IMR-90 (cell line): Measurements from ENCODE around the gene PTPN3. TPM values are rescaled to one million over a fixed set of nuclear protein-coding genes. Genes with fewer than 3 reads are reported as not detected.

Source experiments
- ATAC-seq: fragments of 200-7000 bp; cut with Tn5 transposase; 2 replicates; pipeline ENCODE4 v1.9.1; 2020; ENCODE audit warnings: low read depth, mild to moderate bottlenecking, moderate library complexity
- BruUV-seq: library from RNA; stranded (reverse); fragments of 400-500 nt; replicated peaks from 2 replicates; lab custom pipeline; 2021; lab: Mats Ljungman, UMichigan
- CTCF ChIA-PET: fragments of 300-600 bp; formaldehyde crosslinking; extraction: SDS; loops from one replicate; lab custom pipeline; 2021; ENCODE audit warnings: antibody characterized with exemption; lab: Yijun Ruan, JAX
- POLR2A ChIA-PET: fragments of 300-600 bp; sonication (Branson Sonifier 250); formaldehyde crosslinking; loops from one replicate; lab custom pipeline; 2022; ENCODE audit warnings: antibody characterized with exemption; ENCODE audit not compliant: unreplicated experiment; lab: Charles Lee
- DNase-seq: peaks from one replicate; pipeline ENCODE4 v3.0.0; 2013
- H2AFZ ChIP-seq: replicated peaks from 2 replicates; pipeline ENCODE3; 2013; ENCODE audit warnings: low read length, mild to moderate bottlenecking; ENCODE audit not compliant: poor library complexity
- H2AK5ac ChIP-seq: 2 replicates; pipeline ENCODE4 v1.6.1; 2013; ENCODE audit warnings: low read depth, low read length, inconsistent platforms
- H2AK9ac ChIP-seq: replicated peaks from 2 replicates; pipeline ENCODE3; 2013; ENCODE audit warnings: mild to moderate bottlenecking, low read depth, low read length, moderate library complexity; ENCODE audit not compliant: poor library complexity
- H2BK120ac ChIP-seq: 2 replicates; pipeline ENCODE4 v1.6.1; 2013; ENCODE audit warnings: low read depth, low read length, inconsistent platforms
- H2BK15ac ChIP-seq: 3 replicates; pipeline ENCODE4 v1.6.1; 2013; ENCODE audit warnings: low read depth, low read length, inconsistent platforms
- H2BK20ac ChIP-seq: 2 replicates; pipeline ENCODE4 v1.6.1; 2013; ENCODE audit warnings: low read depth, mild to moderate bottlenecking, inconsistent platforms, low read length, moderate library complexity
- H2BK5ac ChIP-seq: 2 replicates; pipeline ENCODE4 v1.6.1; 2013; ENCODE audit warnings: mild to moderate bottlenecking, low read depth, low read length, inconsistent platforms; ENCODE audit not compliant: poor library complexity, severe bottlenecking
- H3K14ac ChIP-seq: replicated peaks from 2 replicates; pipeline ENCODE4 v1.6.1; 2013; ENCODE audit warnings: low read depth, low read length, inconsistent platforms
- H3K18ac ChIP-seq: 2 replicates; pipeline ENCODE4 v1.6.1; 2013; ENCODE audit warnings: low read depth, low read length, control low read depth
- H3K23ac ChIP-seq: 2 replicates; pipeline ENCODE4 v1.6.1; 2013; ENCODE audit warnings: low read depth, low read length, inconsistent platforms
- H3K27ac ChIP-seq: 2 replicates; pipeline ENCODE4 v1.5.1; 2013; ENCODE audit warnings: mild to moderate bottlenecking, control low read depth, low read length; ENCODE audit not compliant: insufficient read depth
- H3K27me3 ChIP-seq: 2 replicates; pipeline ENCODE4 v1.6.1; 2013; ENCODE audit warnings: low read length; ENCODE audit not compliant: control insufficient read depth, insufficient read depth
- H3K36me3 ChIP-seq: 2 replicates; pipeline ENCODE4 v1.6.1; 2013; ENCODE audit warnings: low read length, mixed read lengths; ENCODE audit not compliant: control insufficient read depth, insufficient read depth
- H3K4ac ChIP-seq: 2 replicates; pipeline ENCODE4 v1.6.1; 2013; ENCODE audit warnings: low read depth, low read length, inconsistent platforms
- H3K4me1 ChIP-seq: 2 replicates; pipeline ENCODE4 v1.6.1; 2013; ENCODE audit warnings: low read length, mixed read lengths; ENCODE audit not compliant: control insufficient read depth, insufficient read depth
- H3K4me2 ChIP-seq: 2 replicates; pipeline ENCODE4 v1.6.1; 2013; ENCODE audit warnings: low read depth, mild to moderate bottlenecking, control low read depth, low read length, moderate library complexity
- H3K4me3 ChIP-seq: 2 replicates; pipeline ENCODE4 v1.5.1; 2013; ENCODE audit warnings: low read depth, mild to moderate bottlenecking, control low read depth, low read length, moderate library complexity; ENCODE audit not compliant: insufficient read depth
- H3K56ac ChIP-seq: 2 replicates; pipeline ENCODE4 v1.6.1; 2013; ENCODE audit warnings: low read length, inconsistent platforms; ENCODE audit not compliant: insufficient read depth; ENCODE audit errors: extremely low read depth
- H3K79me1 ChIP-seq, 2 experiments: 2 replicates each; pipeline ENCODE4 v1.6.1; 2013; ENCODE audit warnings: low read length in 2 of 2, inconsistent platforms in 1 of 2, low read depth in 1 of 2
- H3K9ac ChIP-seq: 2 replicates; pipeline ENCODE4 v1.6.1; 2013; ENCODE audit warnings: low read depth, low read length, control low read depth
- H3K9me1 ChIP-seq: 2 replicates; pipeline ENCODE4 v1.6.1; 2013; ENCODE audit warnings: low read length, inconsistent platforms; ENCODE audit not compliant: insufficient read depth
- H3K9me3 ChIP-seq: 2 replicates; pipeline ENCODE4 v1.6.1; 2013; ENCODE audit warnings: low read length; ENCODE audit not compliant: control insufficient read depth, insufficient read depth
- H4K20me1 ChIP-seq: 2 replicates; pipeline ENCODE4 v1.6.1; 2013; ENCODE audit warnings: low read length, inconsistent platforms; ENCODE audit not compliant: insufficient read depth
- H4K5ac ChIP-seq: 2 replicates; pipeline ENCODE4 v1.6.1; 2013; ENCODE audit warnings: mild to moderate bottlenecking, low read depth, low read length, control low read depth
- H4K8ac ChIP-seq, 2 experiments: 2 replicates each; pipeline ENCODE4 v1.6.1; 2013; ENCODE audit warnings: low read depth in 2 of 2, low read length in 2 of 2, control low read depth in 1 of 2, inconsistent platforms in 1 of 2
- H4K91ac ChIP-seq: 2 replicates; pipeline ENCODE4 v1.6.1; 2013; ENCODE audit warnings: low read depth, low read length, inconsistent platforms; ENCODE audit not compliant: insufficient read depth
- BHLHE40 ChIP-seq: fragments of 150-350 bp; IDR thresholded peaks from 2 replicates; pipeline ENCODE4 v1.6.1; 2016; ENCODE audit warnings: mild to moderate bottlenecking, low read depth, low read length
- CEBPB ChIP-seq: IDR thresholded peaks from 2 replicates; pipeline ENCODE4 v1.6.1; 2012; ENCODE audit warnings: low read depth, low read length, improper control_type of control experiment
- CHD1 ChIP-seq: IDR thresholded peaks from 2 replicates; pipeline ENCODE4 v1.6.1; 2012; ENCODE audit warnings: low read depth, low read length, improper control_type of control experiment
- FOS ChIP-seq: fragments of 150-350 bp; IDR thresholded peaks from 2 replicates; pipeline ENCODE4 v1.6.1; 2016; ENCODE audit warnings: low read depth, low read length
- MAFK ChIP-seq: IDR thresholded peaks from 2 replicates; pipeline ENCODE4 v1.6.1; 2012; ENCODE audit warnings: low read depth, low read length, improper control_type of control experiment
- MAZ ChIP-seq: IDR thresholded peaks from 2 replicates; pipeline ENCODE4 v1.6.1; 2012; ENCODE audit warnings: low read depth, mild to moderate bottlenecking, low read length, improper control_type of control experiment, moderate library complexity, borderline replicate concordance
- MXI1 ChIP-seq: IDR thresholded peaks from 2 replicates; pipeline ENCODE4 v1.6.1; 2012; ENCODE audit warnings: low read depth, mild to moderate bottlenecking, low read length, moderate library complexity, borderline replicate concordance
- NFE2L2 ChIP-seq: fragments of 150-350 bp; IDR thresholded peaks from 2 replicates; pipeline ENCODE4 v1.6.1; 2016; ENCODE audit warnings: low read depth, mild to moderate bottlenecking, low read length
- POLR2A ChIP-seq: IDR thresholded peaks from 2 replicates; pipeline ENCODE4 v1.6.1; 2012; ENCODE audit warnings: mild to moderate bottlenecking, low read depth, low read length
- RAD21 ChIP-seq: IDR thresholded peaks from 2 replicates; pipeline ENCODE4 v1.6.1; 2012; ENCODE audit warnings: low read length, improper control_type of control experiment
- RCOR1 ChIP-seq: IDR thresholded peaks from 2 replicates; pipeline ENCODE4 v1.6.1; 2012; ENCODE audit warnings: mild to moderate bottlenecking, low read length, improper control_type of control experiment; ENCODE audit not compliant: insufficient replicate concordance
- RFX5 ChIP-seq: IDR thresholded peaks from 2 replicates; pipeline ENCODE4 v1.8.0; 2012; ENCODE audit warnings: low read depth, mild to moderate bottlenecking, low read length, moderate library complexity
- SMC3 ChIP-seq: fragments of 150-350 bp; IDR thresholded peaks from 2 replicates; pipeline ENCODE4 v1.6.1; 2016; ENCODE audit warnings: low read depth, mild to moderate bottlenecking, antibody characterized with exemption, low read length, moderate library complexity
- USF2 ChIP-seq: fragments of 150-350 bp; IDR thresholded peaks from 2 replicates; pipeline ENCODE4 v1.6.1; 2017; ENCODE audit warnings: mild to moderate bottlenecking, antibody characterized with exemption, low read length, low read depth
- WGBS, 2 experiments: methylation state at CpG; one replicate each; pipeline versions ENCODE4 v1.1.5 to v1.1.7; 2013; ENCODE audit warnings: missing lambda C conversion rate in 2 of 2; ENCODE audit not compliant: insufficient read length in 1 of 2; ENCODE audit errors: extremely low coverage in 2 of 2; 5-methylcytosine and 5-hydroxymethylcytosine counted together
- dilution Hi-C: fragments of 300-500 bp; cut with HindIII; formaldehyde crosslinking; loops from one replicate; pipeline ENCODE4 v1.14.3; 2018; ENCODE audit warnings: low sequenced_read_pairs; ENCODE audit not compliant: unreplicated experiment
- in situ Hi-C: fragments of 300-500 bp; cut with MboI; formaldehyde crosslinking; loops from 3 replicates; pipeline ENCODE4 v1.14.3; 2019; ENCODE audit warnings: low sequenced_read_pairs, inconsistent platforms, mixed read lengths
- intact Hi-C: fragments of 100-400 bp; cut with micrococcal nuclease; formaldehyde crosslinking; loops from 2 replicates; pipeline ENCODE4 v1.10.0; 2022
- polyA plus RNA-seq, 3 experiments: library from polyadenylated mRNA; depleted of rRNA; stranded (reverse); fragments of >200 nt; gene quantifications; 2 replicates each; pipeline ENCODE4 v1.2.3, GENCODE V29; 2012; ENCODE audit warnings: low replicate concordance in 1 of 3
- total RNA-seq: library from RNA; depleted of rRNA; stranded (reverse); fragments of >200 nt; gene quantifications from 2 replicates; pipeline ENCODE4 v1.2.3, GENCODE V29; 2012
- TF ChIP-seq, protein P1 (sequence below): fragments of 150-350 bp; IDR thresholded peaks from 2 replicates; pipeline ENCODE4 v1.6.1; 2016; ENCODE audit warnings: low read depth, mild to moderate bottlenecking, low read length, moderate library complexity, borderline replicate concordance
- TF ChIP-seq, protein P2 (sequence below): conservative IDR thresholded peaks from 2 replicates; pipeline ENCODE4 v1.5.1; 2012; ENCODE audit warnings: mild to moderate bottlenecking, low read depth, low read length, improper control_type of control experiment

Gene PTPN3
- total and polyA plus RNA-seq, 2 of the 4 experiments (the other 2 are of a cell fraction), result 0.72 to 0.89 TPM

- Histone ChIP-seq H4K91ac (no peak overlapping the region), H2BK15ac (no peak overlapping the region), H2BK120ac (no peak overlapping the region), H3K4me2 (no peak overlapping the region), H3K27ac (no peak overlapping the region), H3K9me1 (no peaks in the 10 kb centered on the region), H4K5ac (no peak overlapping the region), H3K36me3 (no peaks in the 10 kb centered on the region), H2AFZ (no peak overlapping the region), H3K56ac (no peak overlapping the region), H2BK20ac (no peak overlapping the region), H3K9ac (no peak overlapping the region), H4K8ac (no peak overlapping the region), H3K27me3 (peaks cover 2% of the 10 kb centered on the region), H3K14ac (no peak overlapping the region), H3K4me1 (no peaks in the 10 kb centered on the region), H3K79me1 (no peaks in the 10 kb centered on the region), H2AK5ac (no peak overlapping the region), H2BK5ac (no peak overlapping the region), H3K4me3 (no peak overlapping the region), H3K4ac (no peak overlapping the region), H2AK9ac (no peak overlapping the region), H3K18ac (no peak overlapping the region), H3K9me3 (no peaks in the 10 kb centered on the region), H4K20me1 (no peaks in the 10 kb centered on the region), H3K23ac (no peak overlapping the region)
- dilution Hi-C loops, result no loop called here
- intact Hi-C loops, result no loop called here
- ATAC-seq (no peak), DNase-seq (no peak)
- WGBS, 2 experiments, result 75% methylated on average over 6 of the region's 7 CpGs; no CpG with 5 or more reads in 1 of the 2 experiments
- no TSS peak for BruUV-seq
- POLR2A ChIA-PET, result no interaction called here
- CTCF ChIA-PET, result interaction anchor here (0.6 to 1.8 kb wide), 2 partner anchors 21 to 34 kb away, joined by 6 read pairs; no protein-coding TSS in a partner anchor
- TF ChIP-seq MAZ, result no peak
- TF ChIP-seq, protein P1, sequence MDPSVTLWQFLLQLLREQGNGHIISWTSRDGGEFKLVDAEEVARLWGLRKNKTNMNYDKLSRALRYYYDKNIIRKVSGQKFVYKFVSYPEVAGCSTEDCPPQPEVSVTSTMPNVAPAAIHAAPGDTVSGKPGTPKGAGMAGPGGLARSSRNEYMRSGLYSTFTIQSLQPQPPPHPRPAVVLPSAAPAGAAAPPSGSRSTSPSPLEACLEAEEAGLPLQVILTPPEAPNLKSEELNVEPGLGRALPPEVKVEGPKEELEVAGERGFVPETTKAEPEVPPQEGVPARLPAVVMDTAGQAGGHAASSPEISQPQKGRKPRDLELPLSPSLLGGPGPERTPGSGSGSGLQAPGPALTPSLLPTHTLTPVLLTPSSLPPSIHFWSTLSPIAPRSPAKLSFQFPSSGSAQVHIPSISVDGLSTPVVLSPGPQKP, result no peak
- TF ChIP-seq RAD21, result no peak
- TF ChIP-seq RFX5, result no peak
- no peak for TF ChIP-seq MAFK
- no peak for TF ChIP-seq CEBPB
- no peak for TF ChIP-seq RCOR1
- no peak for TF ChIP-seq CHD1
- no peak for TF ChIP-seq BHLHE40
- TF ChIP-seq, protein P2, sequence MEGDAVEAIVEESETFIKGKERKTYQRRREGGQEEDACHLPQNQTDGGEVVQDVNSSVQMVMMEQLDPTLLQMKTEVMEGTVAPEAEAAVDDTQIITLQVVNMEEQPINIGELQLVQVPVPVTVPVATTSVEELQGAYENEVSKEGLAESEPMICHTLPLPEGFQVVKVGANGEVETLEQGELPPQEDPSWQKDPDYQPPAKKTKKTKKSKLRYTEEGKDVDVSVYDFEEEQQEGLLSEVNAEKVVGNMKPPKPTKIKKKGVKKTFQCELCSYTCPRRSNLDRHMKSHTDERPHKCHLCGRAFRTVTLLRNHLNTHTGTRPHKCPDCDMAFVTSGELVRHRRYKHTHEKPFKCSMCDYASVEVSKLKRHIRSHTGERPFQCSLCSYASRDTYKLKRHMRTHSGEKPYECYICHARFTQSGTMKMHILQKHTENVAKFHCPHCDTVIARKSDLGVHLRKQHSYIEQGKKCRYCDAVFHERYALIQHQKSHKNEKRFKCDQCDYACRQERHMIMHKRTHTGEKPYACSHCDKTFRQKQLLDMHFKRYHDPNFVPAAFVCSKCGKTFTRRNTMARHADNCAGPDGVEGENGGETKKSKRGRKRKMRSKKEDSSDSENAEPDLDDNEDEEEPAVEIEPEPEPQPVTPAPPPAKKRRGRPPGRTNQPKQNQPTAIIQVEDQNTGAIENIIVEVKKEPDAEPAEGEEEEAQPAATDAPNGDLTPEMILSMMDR, result no peak
- no peak for TF ChIP-seq MXI1
- no peak for TF ChIP-seq FOS
- TF ChIP-seq SMC3, result no peak
- TF ChIP-seq USF2, result no peak
- no peak for TF ChIP-seq POLR2A
- no peak for TF ChIP-seq NFE2L2
- in situ Hi-C loops, result no loop called here
Measured at GRCh38 chr9:109474170-109474569, 23.9 kb downstream of the PTPN3 start.
